ENCODE data around the gene ARID3C.

GRCh38 chr9:34658461-34658860 lies 29.6 kb upstream of the ARID3C start:
- TF ChIP-seq POLR2A (IDR thresholded peaks at IDR 0.05), result no peak
- TF ChIP-seq EP300 (IDR thresholded peaks at IDR 0.05), result no peak
